Stimulated activated CD8-positive, alpha-beta memory T cell treated with anti-CD3 and anti-CD28 coated beads, Interleukin-4, amount 100 ng/mL, for 48 hours (primary cell): ENCODE measurements around the gene PRPF19.

Experiments
- DNase-seq: peaks from one replicate; pipeline ENCODE4 v3.0.0-alpha.2; 2020

Gene PRPF19

DNA sequence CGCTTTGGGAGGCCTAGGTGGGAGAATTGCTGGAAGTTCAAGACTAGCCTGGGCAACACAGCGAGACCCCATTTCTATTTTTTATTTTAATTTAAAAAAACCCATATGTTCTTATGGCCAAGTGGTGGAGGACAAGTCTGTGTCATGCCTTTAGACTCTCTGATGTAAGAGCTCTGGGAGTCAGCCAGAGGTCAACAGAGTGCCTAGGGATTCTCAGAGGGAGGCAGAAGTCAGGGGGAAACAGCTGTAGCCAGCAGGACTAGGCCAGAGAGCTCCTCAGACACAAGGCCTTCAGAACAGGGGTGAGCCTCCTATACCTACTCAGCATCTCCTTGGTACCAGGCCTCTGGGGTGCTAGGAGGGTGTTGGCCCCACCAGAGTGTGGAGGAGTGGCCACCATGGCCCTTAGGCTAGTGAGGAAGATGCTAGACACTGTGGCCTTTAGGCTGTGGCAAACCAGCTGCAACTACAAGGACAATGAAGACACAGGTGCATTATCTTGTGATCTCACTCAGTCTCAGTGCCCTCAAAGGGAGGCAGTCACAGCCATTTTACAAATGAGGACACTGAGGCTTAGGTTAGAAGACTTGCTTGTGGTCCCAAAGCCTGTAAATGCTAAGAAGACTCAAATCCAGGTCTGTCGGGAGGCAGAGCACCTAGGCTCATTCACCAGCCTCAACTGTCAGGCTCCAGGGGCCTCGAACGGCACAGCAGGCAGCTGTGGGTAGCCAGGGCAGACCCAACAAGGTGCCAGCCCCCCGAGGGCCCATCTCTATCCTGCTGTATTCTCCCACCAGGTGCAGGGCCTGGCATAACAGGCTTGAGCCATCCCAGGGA is 34.0 kb downstream of the PRPF19 start:
- peak; percentile 23 for DNase-seq

DNA sequence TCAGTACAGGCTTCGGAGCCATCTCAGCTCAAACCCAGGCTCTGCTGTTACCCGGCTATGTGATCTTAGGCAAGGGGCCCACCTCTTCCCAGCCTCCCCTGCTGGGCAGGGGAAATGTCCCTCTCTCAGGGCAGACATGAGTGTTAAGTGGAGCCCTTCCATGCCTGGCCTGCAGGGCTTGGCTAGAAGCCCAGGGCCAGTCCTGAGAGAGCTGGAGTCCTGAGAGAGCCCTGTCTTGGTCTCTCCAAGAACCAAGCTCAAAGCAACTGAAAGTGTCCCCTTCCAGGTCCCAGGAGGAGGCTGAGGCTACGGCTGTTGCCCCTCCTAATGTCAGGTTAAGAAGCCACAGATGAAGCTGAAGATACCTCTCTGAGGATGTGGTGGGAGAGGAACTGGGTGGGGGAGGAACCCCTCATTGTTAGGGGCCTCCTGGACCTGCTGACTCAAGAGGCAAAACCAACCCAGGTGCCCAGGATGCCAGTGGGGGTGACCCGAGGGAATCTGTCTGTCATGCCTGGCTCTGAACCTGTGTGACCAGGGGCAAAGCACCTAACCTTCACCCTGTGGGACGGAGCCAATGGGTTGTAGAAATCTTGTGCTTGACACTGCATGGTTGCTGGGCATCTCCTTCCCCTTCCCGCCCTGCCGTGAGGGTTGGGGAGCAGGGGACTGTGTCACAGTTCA is 34.9 kb downstream of the PRPF19 start:
- DNase-seq: no peak

DNA sequence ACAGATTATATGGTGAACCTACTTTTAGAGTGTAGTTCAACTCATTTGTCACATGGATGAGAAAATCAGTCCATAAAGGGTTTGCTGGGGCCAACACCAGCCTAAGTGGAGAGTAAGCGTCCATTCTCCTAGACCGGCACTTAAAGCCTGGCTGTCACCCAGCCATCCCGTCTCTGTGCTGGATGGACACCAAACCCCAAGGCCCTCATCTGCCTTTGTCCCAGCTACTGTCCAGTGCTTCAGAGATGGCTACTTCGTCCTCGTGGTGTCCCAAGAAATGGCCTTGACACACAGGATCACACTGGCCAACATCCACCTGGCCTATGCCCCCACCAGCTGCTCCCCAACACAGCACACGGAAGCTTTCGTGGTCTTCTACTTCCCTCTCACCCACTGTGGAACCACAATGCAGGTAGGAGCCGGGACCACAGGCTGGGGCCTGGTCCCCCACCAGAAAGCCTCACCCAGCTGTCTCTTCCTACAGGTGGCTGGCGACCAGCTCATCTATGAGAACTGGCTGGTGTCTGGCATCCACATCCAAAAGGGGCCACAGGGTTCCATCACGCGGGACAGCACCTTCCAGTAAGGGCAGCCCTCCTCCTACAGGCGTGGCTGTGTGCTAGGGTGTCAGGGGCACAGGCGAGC is 35.5 kb downstream of the PRPF19 start:
- DNase-seq: no peak

DNA sequence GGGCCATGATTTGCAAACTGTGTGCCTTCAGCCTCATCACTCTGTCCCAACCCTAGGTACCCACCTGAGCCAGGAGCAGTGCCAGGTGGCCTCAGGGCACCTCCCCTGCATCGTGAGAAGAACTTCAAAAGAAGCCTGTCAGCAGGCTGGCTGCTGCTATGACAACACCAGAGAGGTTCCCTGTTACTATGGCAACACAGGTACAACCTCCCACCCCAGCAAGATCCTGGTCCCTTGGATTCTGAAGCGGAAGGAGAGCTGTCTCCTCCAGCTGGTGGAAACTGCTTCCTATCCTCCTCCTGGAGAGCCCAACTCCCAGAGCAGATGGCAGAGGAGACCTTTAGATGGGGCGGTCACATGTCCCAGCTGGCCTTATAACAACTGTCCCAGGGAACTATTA is 36.1 kb downstream of the PRPF19 start:
- no peak for DNase-seq

DNA sequence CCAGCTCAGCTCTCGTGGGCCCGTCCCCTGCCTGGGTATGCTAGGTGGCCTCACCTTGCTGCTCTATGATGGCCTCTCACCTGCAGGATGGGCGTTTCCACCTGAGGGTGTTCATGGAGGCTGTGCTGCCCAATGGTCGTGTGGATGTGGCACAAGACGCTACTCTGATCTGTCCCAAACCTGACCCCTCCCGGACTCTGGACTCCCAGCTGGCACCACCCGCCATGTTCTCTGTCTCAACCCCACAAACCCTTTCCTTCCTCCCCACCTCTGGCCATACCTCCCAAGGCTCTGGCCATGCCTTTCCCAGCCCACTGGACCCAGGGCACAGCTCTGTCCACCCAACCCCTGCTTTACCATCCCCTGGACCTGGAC is 36.9 kb downstream of the PRPF19 start:
- DNase-seq: peak; percentile 18

DNA sequence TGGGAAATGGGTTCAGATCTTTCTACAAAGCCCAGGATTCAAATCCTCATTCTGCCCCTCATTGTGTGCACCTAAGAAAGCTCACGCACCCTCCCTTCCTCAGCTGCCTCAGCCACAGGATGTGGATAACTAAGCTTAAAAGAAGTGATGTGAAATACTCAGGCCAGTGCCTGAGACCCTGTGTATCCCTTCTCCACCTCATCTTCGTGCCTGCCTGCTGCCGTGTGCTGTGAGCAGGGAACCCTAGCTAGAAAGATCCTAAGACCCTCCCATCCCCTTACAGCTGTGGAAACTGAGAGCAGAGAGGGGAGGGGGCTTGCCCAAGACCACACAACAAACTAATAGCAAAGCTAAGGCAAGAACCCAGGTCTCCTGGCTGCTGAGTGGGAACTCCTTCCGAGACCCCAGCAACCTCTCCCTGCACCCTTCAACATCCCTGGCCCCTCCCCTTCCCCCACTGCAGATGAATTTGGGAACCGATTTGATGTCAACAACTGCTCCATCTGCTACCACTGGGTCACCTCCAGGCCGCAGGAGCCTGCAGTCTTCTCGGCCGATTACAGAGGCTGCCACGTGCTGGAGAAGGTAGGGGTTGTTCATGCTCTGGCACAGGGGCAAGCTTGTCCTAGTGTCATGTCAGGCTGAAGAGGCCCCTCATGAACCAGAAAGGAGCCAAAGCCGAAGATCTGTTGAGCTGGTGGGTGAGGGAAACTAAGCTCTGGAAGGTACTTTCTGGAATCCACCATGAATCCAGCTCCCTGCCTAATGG is 37.5 kb downstream of the PRPF19 start:
- no peak for DNase-seq

DNA sequence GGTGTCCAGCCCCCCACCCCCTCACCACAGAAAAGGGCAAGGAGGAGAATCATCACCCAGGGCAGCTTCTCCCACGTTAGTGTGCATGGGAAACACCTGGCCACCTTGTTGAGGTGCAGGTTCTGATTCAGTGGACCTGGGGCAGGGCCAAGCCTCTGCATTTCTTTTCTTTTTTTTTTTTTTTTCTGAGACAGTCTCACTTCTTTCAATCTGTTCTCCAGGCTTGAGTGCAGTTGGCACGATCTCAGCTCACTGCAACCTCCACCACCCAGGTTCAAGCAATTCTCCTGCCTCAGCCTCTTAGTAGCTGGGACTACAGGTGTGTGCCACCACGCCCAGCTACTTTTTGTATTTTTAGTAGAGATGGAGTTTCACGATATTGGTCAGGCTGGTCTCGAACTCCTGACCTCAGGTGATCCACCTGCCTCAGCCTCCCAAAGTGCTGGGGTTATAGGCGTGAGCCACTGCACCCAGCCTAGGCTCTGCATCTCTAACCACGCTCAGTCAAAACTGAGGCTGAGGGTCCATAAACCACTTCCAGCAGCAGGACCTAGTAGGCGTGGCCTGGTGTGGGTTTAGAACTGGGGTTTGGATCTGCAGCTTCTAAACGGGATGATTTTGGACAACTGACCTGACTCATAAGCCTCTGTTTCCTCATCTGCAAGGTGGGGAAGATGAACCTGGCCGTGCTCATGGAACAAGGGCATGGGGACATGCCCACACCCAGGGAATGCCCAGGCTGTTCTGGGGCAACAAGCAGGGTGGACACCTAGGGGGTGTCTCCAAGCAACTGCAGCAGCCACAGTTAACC is 38.3 kb downstream of the PRPF19 start:
- DNase-seq: no peak

DNA sequence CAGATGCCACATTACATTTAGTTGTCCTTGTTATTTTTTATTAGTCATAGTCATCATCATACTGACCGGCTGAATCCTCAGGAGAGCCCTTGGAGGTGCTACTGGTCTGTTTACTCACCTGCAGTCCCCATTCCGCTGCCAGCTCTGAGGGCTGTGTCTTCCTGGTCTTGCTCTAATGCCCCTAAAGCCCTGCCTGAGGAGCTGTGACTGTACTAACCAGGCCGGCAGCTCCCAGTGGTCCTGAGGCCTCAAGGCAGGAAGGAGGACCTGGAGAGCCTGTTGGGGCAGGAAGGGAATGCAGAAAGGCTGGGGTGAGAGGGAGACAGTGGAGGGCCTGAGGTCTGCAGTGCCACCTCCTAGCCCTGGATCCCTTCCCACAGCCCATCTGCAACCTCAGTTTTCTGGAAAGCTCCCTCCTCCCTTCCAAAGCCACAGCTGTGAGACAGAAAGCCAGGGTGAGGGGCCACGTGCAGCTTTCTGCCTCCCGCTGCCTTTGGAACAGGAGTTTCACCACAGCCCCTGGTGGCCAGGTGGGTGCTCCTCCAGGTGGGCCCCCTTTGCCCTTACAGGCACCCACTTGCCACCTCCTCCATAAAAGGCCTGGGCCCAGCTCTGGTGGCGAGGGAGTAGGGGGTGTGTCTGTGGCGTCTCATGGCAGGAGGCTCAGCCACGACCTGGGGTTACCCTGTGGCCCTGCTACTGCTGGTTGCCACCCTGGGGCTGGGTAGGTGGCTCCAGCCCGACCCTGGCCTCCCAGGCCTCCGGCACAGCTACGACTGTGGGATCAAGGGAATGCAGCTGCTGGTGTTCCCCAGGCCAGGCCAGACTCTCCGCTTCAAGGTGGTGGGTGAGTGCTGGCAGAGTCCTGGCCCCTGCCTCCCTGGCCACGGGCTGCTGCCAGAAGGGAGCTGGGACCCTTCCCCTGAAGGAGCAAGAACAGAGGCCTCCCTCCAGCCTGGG is 39.2 kb downstream of the PRPF19 start, which contains the start of gene ZP1:
Gene ZP1 (plus strand): TSS at position 632 of the 960 bp plus-strand sequence. CDS start 20 bp downstream, at position 652.
- DNase-seq: no peak

DNA sequence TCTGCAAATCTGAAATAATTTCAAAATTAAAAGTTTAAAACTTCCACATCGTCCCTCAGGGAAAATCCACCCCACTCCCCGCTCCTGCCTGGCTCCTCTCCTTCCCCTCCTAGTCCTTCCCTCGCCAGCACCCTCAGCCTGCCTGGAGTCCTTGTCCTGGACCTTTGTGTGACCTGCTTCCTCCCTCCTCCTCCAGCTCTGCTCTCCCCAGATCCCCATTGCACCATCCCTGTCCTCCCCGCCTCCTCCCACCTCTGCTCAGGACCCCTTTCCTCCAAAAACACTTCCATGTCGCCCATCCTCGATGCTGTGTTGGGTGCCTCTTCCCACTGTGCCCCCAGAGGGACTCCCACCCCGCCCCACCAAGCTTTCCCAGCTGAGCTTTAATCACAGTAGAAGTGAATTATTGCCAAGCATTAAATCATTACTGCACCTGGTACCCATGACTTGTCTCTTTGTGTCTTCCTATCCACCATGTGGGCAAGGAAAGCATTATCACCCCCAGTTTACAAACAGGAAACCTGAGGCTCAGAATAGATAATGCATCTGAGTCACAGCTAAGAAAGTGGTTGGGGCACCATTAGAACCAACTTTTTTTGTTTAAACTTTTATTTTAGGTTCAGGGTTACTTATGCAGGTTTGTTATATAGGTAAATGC is 41.4 kb downstream of the PRPF19 start:
- peak; percentile 22 for DNase-seq

DNA sequence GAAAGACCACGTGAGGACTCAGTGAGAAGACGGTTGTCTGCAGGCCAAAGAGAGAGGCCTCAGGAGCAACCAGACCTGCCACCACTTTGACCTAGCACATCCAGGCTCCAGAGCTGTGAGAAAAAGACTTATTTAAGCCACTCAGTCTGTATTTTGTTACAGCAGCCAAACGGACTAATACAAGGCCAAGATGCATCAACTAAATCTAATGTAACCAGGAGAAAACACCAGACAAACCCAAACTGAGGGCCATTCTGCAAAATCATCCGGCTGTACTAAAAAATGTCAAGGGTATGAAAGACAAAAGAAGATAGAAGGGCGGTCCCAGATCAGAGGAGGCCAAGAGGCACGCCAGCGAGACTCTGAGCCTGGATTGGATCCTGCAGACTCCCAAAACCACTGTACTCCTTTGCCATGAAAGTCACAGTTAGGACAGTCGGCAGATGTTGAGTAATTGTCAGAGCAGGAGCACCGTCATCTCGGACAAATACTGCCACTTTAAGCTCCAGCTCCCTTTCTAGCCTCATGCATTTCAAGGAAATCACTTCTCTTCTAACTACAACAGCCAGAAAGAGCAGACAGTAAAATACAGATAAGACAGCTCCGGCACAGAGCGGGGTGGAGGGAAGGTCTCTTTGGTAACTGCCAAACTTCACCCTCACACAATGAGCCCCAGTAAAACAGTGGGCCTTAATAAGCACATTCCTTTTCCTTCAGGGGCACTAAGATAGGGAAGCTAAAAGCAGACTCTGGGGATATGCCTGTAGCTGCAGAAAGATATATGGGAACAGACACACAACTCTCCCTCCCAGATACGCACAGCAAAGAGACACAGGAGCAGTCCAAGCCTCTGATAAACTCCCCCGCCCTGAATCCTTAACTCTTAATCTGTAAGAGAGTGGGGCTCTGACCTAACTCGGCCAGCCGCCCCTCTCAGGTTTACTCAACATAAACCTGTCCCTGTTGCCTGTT is 42.5 kb downstream of the PRPF19 start:
- DNase-seq: no peak

DNA sequence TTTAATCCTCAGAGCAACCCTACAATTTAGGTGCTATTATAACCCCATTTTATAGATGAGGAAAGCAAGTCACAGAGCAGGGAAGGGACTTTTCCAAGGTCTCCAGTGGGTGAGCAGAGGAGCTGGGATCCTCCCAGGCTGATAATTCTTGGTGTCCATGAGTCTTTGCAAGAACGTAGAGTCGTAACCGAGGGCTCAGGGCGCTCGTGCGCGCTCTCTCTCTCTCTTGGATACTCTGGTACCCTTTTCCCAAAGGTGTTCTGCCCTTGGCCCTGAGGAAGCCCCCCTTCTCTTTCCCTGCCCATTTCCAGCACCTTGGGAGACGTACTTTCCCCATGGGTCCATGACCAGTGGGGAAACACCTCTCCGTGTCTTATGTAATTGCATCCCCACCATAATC is 44.2 kb downstream of the PRPF19 start:
- no peak for DNase-seq

DNA sequence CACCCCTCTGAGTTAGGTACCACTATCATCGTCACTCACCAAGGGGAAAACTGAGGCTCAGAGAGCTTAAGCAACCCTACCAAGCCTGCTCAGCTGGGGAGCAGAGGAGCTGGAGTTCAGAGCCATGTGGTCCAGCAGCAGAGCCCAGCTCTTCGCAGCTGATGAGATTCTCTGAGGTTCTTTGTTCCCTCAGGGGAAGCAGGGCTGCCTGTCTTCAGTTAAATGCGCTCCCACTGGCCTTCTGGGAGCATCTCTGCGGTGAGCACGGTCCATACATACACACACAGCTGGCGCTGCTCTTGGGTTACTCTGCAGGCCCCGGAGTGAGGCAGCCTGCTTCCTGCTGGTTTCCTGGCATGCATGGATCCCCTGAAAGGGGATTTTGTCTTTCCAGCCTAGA is 45.4 kb downstream of the PRPF19 start:
- no peak for DNase-seq

DNA sequence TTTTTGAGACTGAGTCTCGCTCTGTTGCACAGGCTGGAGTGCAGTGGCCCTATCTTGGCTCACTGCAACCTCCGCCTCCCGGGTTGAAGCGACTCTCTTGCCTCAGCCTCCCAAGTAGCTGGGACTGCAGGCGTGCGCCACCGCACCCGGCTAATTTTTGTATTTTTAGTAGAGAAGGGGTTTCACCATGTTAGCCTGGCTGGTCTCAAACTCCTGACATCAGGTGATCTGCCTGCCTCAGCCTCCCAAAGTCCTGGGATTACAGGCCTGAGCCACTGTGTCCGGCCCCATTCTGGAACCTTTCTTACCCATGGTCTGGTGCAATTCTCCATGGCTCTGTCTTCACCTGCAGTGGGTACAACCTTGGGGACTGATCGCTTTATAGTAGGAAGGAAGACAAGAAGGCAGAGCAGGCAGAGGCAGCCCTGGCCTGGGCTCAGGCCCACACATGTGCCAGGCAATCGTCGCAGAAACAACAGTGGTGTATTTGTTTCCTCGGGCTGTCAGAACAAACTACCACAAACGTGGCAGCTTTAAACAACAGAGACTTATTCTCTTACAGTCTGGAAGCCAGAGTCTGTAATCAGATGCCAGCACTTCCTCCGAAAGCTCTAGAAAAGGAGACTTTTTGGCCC is 46.7 kb downstream of the PRPF19 start:
- no peak for DNase-seq

DNA sequence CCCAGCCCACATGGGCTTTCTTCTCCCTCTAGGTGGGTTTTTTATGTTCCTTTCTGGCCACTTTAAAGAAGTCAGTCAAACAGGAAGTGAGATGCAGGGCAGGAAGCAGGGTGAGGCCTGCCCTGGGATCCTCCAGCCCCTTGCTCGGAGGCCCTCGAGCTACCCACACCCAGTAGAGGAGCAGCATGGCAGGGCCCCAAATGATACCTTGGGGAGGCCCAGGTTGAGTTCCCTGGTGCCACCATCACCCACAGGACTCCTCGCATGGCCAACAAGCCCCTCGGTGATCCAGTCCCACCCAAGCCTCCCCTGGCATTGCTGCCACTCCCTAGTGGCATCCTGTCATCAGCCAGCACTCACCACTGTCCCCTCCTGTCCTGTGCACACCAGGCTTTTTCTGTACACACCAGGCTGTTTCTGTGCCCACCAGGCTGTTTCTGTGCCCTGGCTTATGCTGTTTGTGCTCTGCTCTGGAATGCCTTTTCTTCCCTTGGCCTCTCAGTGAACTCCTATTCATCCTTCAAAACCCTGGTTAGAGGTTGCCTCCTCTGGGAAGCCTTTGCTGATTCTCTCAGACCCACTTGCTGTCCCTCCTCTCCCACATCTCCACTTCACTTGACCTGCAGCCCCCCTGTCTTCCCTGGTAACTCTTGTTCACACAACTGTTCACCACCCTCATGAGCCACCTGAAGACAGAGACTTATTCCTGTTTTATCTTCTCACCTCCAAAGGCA is 47.5 kb downstream of the PRPF19 start:
- no peak for DNase-seq

DNA sequence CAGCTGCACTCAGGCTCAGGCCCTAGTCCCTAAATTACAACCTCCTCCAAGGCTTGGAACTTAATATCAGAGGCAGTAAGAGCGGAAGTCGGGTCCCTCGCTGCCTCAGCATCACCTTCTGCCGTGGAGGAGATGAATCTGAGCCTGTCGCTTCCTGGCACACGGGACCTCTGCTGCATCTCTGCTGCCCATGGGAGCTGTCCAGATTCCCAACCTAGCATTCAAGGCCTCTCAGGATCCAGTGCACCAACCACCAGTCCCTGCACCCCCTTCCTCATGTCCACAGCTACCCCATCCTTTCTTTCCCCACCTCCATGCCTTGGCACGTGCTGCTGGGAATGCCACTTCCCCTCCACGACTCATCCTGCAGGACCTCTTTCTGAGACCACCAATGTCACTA is 48.1 kb downstream of the PRPF19 start:
- no peak for DNase-seq

DNA sequence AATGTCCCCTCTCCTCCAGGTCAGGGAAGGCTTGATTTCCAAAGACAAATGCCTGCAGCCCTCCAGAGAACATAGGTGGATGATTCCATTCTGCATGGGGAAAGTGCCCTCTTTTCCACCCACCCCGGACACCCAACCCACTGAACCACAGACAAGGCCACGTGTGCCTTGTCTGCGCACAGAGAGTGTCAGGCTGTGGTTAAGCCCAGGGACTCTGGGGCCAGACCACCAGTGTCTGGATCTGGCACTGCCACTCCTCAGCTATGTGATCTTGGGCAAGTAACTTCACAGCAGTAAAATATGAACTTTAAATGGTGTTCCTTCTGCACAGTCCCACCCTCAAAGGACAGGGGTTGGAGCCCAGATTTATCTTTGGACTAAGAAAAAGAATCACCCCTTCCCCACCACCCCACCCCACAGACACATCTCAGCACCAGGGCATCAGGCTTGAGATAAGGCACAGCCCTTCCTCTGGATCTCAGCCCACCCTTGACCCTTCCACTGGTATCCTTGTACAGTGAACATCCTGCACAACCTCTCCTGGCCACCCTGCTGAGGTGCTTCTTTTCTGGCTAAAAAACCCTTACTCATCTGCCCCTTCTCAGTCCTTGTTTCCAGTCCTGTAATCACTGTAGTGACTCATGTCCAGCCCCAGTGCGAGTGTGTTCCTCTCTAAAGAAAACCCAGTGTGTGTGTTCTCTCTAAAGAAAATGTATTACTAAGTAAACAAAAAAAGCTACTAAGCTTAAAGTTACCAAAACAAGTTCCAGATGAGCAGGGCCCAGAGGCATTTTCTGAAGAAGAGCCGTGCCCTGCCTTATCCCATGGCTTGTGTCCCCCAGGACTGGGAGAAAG is 48.8 kb downstream of the PRPF19 start:
- no peak for DNase-seq
